HCT116 (cell line): ENCODE data around the gene AVEN. TPM values are rescaled to one million over a fixed set of nuclear protein-coding genes. Genes with fewer than 3 reads are reported as not detected.

Experiments used
- ATAC-seq: fragments of 200-7000 bp; cut with Tn5 transposase; 2 replicates; pipeline ENCODE4 v1.9.1; 2020; ENCODE audit warnings: mild to moderate bottlenecking, moderate library complexity
- BruUV-seq: library from RNA; stranded (reverse); fragments of 400-500 nt; replicated peaks from 2 replicates; lab custom pipeline; 2021; lab: Mats Ljungman, UMichigan
- CTCF ChIA-PET: fragments of 300-600 bp; sonication (Branson Sonifier 250); formaldehyde crosslinking; loops from one replicate; lab custom pipeline; 2021; ENCODE audit warnings: antibody characterized with exemption; lab: Charles Lee
- POLR2A ChIA-PET: fragments of 300-600, 350-600 bp; sonication (Branson Sonifier 250); formaldehyde crosslinking; loops from one replicate; lab custom pipeline; 2021; ENCODE audit warnings: antibody characterized with exemption; lab: Charles Lee
- RAD21 ChIA-PET, 2 experiments: fragments of 300-600 bp; sonication (Branson Sonifier 250); formaldehyde crosslinking; loops; one replicate each; lab custom pipeline; 2023; ENCODE audit warnings: low total read pairs in 2 of 2; ENCODE audit not compliant: uncharacterized antibody in 2 of 2, unreplicated experiment in 2 of 2, low non-redundant PET in 1 of 2; lab: Charles Lee
- DNase-seq: peaks from one replicate; pipeline ENCODE4 v3.0.0-alpha.2; 2010; ENCODE audit warnings: low read depth, low spot score
- H2AFZ ChIP-seq: fragments of 200-600 bp; shearing (Covaris generic), sonication (generic); 2 replicates; pipeline ENCODE4 v1.6.1; 2017; ENCODE audit warnings: low read depth, mixed run types, mixed read lengths, antibody characterized with exemption, low read length; ENCODE audit not compliant: poor library complexity, severe bottlenecking
- H3K27ac ChIP-seq: 2 replicates; pipeline ENCODE4 v1.5.1; 2012; ENCODE audit warnings: low read depth, low read length
- H3K27me3 ChIP-seq: fragments of 200-600 bp; sonication (generic); 2 replicates; pipeline ENCODE4 v1.6.1; 2016; ENCODE audit warnings: mixed run types, low read length, mixed read lengths; ENCODE audit not compliant: insufficient read depth
- H3K36me3 ChIP-seq, 2 experiments: fragments of 200-500 bp in 1 of 2; fragments of 200-600 bp in 1 of 2; sonication (Bioruptor generic) in 1 of 2; sonication (generic) in 1 of 2; 2 replicates each; pipeline versions ENCODE4 v1.5.1 to v1.6.1; 2014 to 2016; ENCODE audit warnings: low read length in 2 of 2, inconsistent platforms in 1 of 2, mixed read lengths in 1 of 2, mixed run types in 1 of 2; ENCODE audit not compliant: insufficient read depth in 2 of 2, control insufficient read depth in 1 of 2
- H3K4me1 ChIP-seq, 2 experiments: fragments of 200-600 bp in 1 of 2; sonication (generic) in 1 of 2; 2 replicates each; pipeline versions ENCODE4 v1.5.1 to v1.6.1; 2012 to 2017; ENCODE audit warnings: low read length in 2 of 2, inconsistent platforms in 1 of 2, mild to moderate bottlenecking in 1 of 2, mixed read lengths in 1 of 2, mixed run types in 1 of 2, moderate library complexity in 1 of 2; ENCODE audit not compliant: insufficient read depth in 2 of 2, control insufficient read depth in 1 of 2
- H3K4me2 ChIP-seq: fragments of 200-600 bp; sonication (generic); 2 replicates; pipeline ENCODE4 v1.6.1; 2017; ENCODE audit warnings: mixed run types, low read length, mixed read lengths
- H3K4me3 ChIP-seq, 2 experiments: fragments of 200-600 bp in 1 of 2; sonication (generic) in 1 of 2; replicated peaks in 1 of 2; 2 replicates each; pipeline ENCODE4 v1.5.1; 2011 to 2016; ENCODE audit warnings: low read length in 2 of 2, control low read depth in 1 of 2, low read depth in 1 of 2, mild to moderate bottlenecking in 1 of 2, mixed read lengths in 1 of 2, mixed run types in 1 of 2
- H3K79me2 ChIP-seq: fragments of 200-600 bp; sonication (generic); 2 replicates; pipeline ENCODE4 v1.6.1; 2017; ENCODE audit warnings: mild to moderate bottlenecking, mixed run types, low read length, moderate library complexity, mixed read lengths; ENCODE audit not compliant: insufficient read depth
- H3K9ac ChIP-seq: fragments of 200-600 bp; sonication (generic); 2 replicates; pipeline ENCODE4 v1.6.1; 2016; ENCODE audit warnings: low read length, mixed read lengths
- H3K9me2 ChIP-seq: fragments of 200-600 bp; sonication (generic), shearing (Covaris generic); 2 replicates; pipeline ENCODE4 v1.6.1; 2017; ENCODE audit warnings: mixed run types, mild to moderate bottlenecking, moderate library complexity; ENCODE audit not compliant: insufficient read depth
- H3K9me3 ChIP-seq, 2 experiments: fragments of 200-500 bp in 1 of 2; fragments of 200-600 bp in 1 of 2; sonication (Bioruptor generic) in 1 of 2; sonication (generic) in 1 of 2; 2 replicates each; pipeline ENCODE4 v1.6.1; 2014 to 2017; ENCODE audit warnings: low read length in 2 of 2, mixed read lengths in 2 of 2, inconsistent platforms in 1 of 2, low read depth in 1 of 2, mild to moderate bottlenecking in 1 of 2, mixed run types in 1 of 2, moderate library complexity in 1 of 2; ENCODE audit not compliant: control insufficient read depth in 1 of 2, insufficient read depth in 1 of 2
- H4K20me1 ChIP-seq: fragments of 200-600 bp; sonication (generic), shearing (Covaris generic); 2 replicates; pipeline ENCODE4 v1.6.1; 2017; ENCODE audit warnings: mixed run types, mild to moderate bottlenecking, moderate library complexity; ENCODE audit not compliant: insufficient read depth
- CBX3 ChIP-seq: IDR thresholded peaks from 2 replicates; pipeline ENCODE4 v1.6.1; 2012; ENCODE audit warnings: low read depth
- CEBPB ChIP-seq: IDR thresholded peaks from 2 replicates; pipeline ENCODE4 v1.6.1; 2012; ENCODE audit warnings: low read depth
- JUND ChIP-seq: IDR thresholded peaks from 2 replicates; pipeline ENCODE4 v1.6.1; 2012
- POLR2A ChIP-seq: IDR thresholded peaks from 2 replicates; pipeline ENCODE4 v1.7.0; 2011; ENCODE audit warnings: borderline replicate concordance; ENCODE audit not compliant: insufficient read depth, insufficient read length; ENCODE audit errors: extremely low read depth
- POLR2AphosphoS5 ChIP-seq: IDR thresholded peaks from 2 replicates; pipeline ENCODE4 v1.6.1; 2011; ENCODE audit warnings: mild to moderate bottlenecking, low read depth, low read length, moderate library complexity
- REST ChIP-seq: IDR thresholded peaks from 2 replicates; pipeline ENCODE4 v1.6.1; 2012; ENCODE audit warnings: low read depth
- SIN3A ChIP-seq: IDR thresholded peaks from 2 replicates; pipeline ENCODE4 v1.6.1; 2012; ENCODE audit warnings: low read depth
- SRF ChIP-seq: IDR thresholded peaks from 2 replicates; pipeline ENCODE4 v1.6.1; 2012; ENCODE audit warnings: low read depth
- TCF7L2 ChIP-seq: IDR thresholded peaks from 2 replicates; pipeline ENCODE4 v1.7.0; 2011; ENCODE audit warnings: borderline replicate concordance, inconsistent platforms; ENCODE audit not compliant: insufficient read depth, insufficient read length; ENCODE audit errors: extremely low read depth
- YY1 ChIP-seq: IDR thresholded peaks from 2 replicates; pipeline ENCODE4 v1.6.1; 2011; ENCODE audit warnings: low read length, low read depth, moderate library complexity, mild to moderate bottlenecking; ENCODE audit not compliant: insufficient replicate concordance; ENCODE audit errors: extremely low read depth
- ZBTB33 ChIP-seq: IDR thresholded peaks from 2 replicates; pipeline ENCODE4 v1.6.1; 2011; ENCODE audit warnings: mild to moderate bottlenecking, low read length, moderate library complexity; ENCODE audit not compliant: insufficient replicate concordance; ENCODE audit errors: extremely low read depth
- ZFX ChIP-seq: fragments of 450-650 bp; IDR thresholded peaks from 2 replicates; pipeline ENCODE4 v1.6.1; 2017
- ZNF274 ChIP-seq: fragments of 200-500 bp; sonication (Bioruptor generic); IDR thresholded peaks from 2 replicates; pipeline ENCODE4 v1.6.1; 2014; ENCODE audit warnings: mild to moderate bottlenecking, low read depth, low read length, inconsistent platforms
- intact Hi-C: fragments of 100-400 bp; cut with micrococcal nuclease; formaldehyde crosslinking; loops from 2 replicates; pipeline ENCODE4 v1.10.0; 2022
- total RNA-seq: library from RNA; stranded (reverse); gene quantifications from one replicate; pipeline ENCODE4 v1.2.1, GENCODE V29; 2021; ENCODE audit not compliant: unreplicated experiment

The AVEN gene
- total RNA-seq, 1 experiment from 2014 or later, result 6.8 TPM

- no peak for TF ChIP-seq ZBTB33
- TF ChIP-seq REST, result no peak
- no peak for TF ChIP-seq TCF7L2
Observed at GRCh38 chr15:34078900-34079299, 39.9 kb upstream of the AVEN start (continued).

- intact Hi-C loops, result no loop called here
- no peak for DNase-seq
- Histone ChIP-seq H3K4me2 (no peak overlapping the region), H4K20me1 (no peaks in the 10 kb centered on the region), H3K9me3 (no peaks in the 10 kb centered on the region), H3K79me2 (no peaks in the 10 kb centered on the region), H3K36me3 (no peaks in the 10 kb centered on the region), H3K27ac (no peak overlapping the region), H3K9me2 (no peaks in the 10 kb centered on the region), H2AFZ (no peak overlapping the region), H3K9ac (no peak overlapping the region), H3K4me1 (no peaks in the 10 kb centered on the region), H3K27me3 (no peaks in the 10 kb centered on the region), H3K4me3 (no peak overlapping the region)
- CTCF ChIA-PET, result interaction anchor here (0.5 kb wide), 1 partner anchor 845 kb away, joined by 3 read pairs; no protein-coding TSS in a partner anchor
- no peak for ATAC-seq
- TF ChIP-seq ZFX (no peak), ZNF274 (no peak), JUND (no peak), ZBTB33 (no peak), POLR2A (no peak), SRF (no peak), CBX3 (no peak), YY1 (no peak), CEBPB (no peak), SIN3A (no peak), POLR2AphosphoS5 (no peak)
- POLR2A ChIA-PET, result no interaction called here
- RAD21 ChIA-PET, result no interaction called here
- BruUV-seq, result no TSS peak
Observed at GRCh38 chr15:34076785-34077184, 37.8 kb upstream of the AVEN start.
